ENCODE data around the gene UBC. TPM values are rescaled to one million over a fixed set of nuclear protein-coding genes. Genes with fewer than 3 reads are reported as not detected.

UBC gene
- total RNA-seq, 1 donor from 2014 or later = 1,214 TPM

DNA sequence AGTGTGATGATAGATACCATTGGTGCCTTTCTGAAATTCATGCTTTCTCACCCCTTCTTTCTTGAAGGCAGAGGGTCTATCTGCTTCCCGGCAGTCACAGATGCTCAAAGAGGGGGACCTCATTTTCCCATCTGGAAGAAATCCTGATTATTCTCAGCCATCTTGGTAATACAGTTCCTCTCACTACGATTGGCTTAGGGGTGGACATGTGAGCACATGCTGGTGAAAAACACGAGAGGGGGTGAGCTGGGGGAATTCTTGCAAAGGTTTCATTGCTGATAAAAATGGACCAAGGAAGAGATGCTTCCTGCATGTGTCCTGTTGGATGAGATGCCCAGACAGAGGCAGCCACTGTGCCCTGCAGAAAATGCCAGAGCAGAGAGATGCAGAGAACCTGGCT, 37.0 kb downstream of the UBC start:
- H3K4me3 ChIP-seq (ENCODE audit: insufficient read depth, low read depth, low read length) = no peak overlapping the region
- no peak overlapping the region for H3K27ac ChIP-seq (ENCODE audit: low read depth, low read length)
- H3K4me1 ChIP-seq (ENCODE audit: insufficient read depth, low read length) = no peaks in the 10 kb centered on the region
- Mint-ChIP-seq H3K4me1 (ENCODE audit: low read depth, unreplicated experiment) (no peaks in the 10 kb centered on the region), H3K27ac (ENCODE audit: unreplicated experiment) (no peak overlapping the region), H3K36me3 (ENCODE audit: low read depth, unreplicated experiment) (peaks cover 10% of the 10 kb centered on the region), H3K4me3 (ENCODE audit: unreplicated experiment) (no peak overlapping the region), H3K9me3 (ENCODE audit: unreplicated experiment) (peaks cover 1% of the 10 kb centered on the region), H3K27me3 (ENCODE audit: low read depth, unreplicated experiment) (peaks cover 7% of the 10 kb centered on the region)
- H2AFZ ChIP-seq (ENCODE audit: low read depth, low read length) = no peak overlapping the region
- no peak for FAIRE-seq
- no peaks in the 10 kb centered on the region for H3K27me3 ChIP-seq (ENCODE audit: insufficient read depth, low read length)
- no peak for DNase-seq (ENCODE audit: low read depth)
- no peaks in the 10 kb centered on the region for H3K79me2 ChIP-seq (ENCODE audit: insufficient read depth, low read length)
- no peak overlapping the region for H3K4me2 ChIP-seq (ENCODE audit: low read length)
- no peaks in the 10 kb centered on the region for H3K9me3 ChIP-seq (ENCODE audit: insufficient read depth, low read depth, low read length)
- H3K9ac ChIP-seq (ENCODE audit: low read length) = no peak overlapping the region
- TF ChIP-seq, protein P1, sequence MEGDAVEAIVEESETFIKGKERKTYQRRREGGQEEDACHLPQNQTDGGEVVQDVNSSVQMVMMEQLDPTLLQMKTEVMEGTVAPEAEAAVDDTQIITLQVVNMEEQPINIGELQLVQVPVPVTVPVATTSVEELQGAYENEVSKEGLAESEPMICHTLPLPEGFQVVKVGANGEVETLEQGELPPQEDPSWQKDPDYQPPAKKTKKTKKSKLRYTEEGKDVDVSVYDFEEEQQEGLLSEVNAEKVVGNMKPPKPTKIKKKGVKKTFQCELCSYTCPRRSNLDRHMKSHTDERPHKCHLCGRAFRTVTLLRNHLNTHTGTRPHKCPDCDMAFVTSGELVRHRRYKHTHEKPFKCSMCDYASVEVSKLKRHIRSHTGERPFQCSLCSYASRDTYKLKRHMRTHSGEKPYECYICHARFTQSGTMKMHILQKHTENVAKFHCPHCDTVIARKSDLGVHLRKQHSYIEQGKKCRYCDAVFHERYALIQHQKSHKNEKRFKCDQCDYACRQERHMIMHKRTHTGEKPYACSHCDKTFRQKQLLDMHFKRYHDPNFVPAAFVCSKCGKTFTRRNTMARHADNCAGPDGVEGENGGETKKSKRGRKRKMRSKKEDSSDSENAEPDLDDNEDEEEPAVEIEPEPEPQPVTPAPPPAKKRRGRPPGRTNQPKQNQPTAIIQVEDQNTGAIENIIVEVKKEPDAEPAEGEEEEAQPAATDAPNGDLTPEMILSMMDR (IDR thresholded peaks at IDR 0.05; ENCODE audit: insufficient read depth, low read depth, low read length) = no peak
- TF ChIP-seq EZH2 (IDR thresholded peaks at IDR 0.05; ENCODE audit: insufficient read depth, low read length) = no peak
- no peaks in the 10 kb centered on the region for H4K20me1 ChIP-seq (ENCODE audit: insufficient read depth, low read length)
- no peaks in the 10 kb centered on the region for H3K36me3 ChIP-seq (ENCODE audit: insufficient read depth, low read length)

DNA sequence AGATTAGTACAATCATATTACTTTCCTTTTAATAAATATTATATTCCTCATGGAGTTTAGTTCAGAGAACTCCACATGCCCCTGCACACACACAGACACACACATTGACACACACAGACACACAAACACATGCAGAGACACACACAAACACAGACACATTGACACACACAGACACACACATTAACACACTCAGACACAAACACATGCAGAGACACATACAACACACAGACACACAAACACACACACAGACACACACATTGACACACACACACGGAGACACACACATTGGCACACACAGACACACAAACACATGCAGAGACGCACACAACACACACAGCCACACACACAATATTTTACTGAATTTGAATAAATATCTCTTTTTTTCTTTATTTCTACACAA, 38.3 kb downstream of the UBC start:
- peaks cover 7% of the 10 kb centered on the region for H3K36me3 Mint-ChIP-seq (ENCODE audit: low read depth, unreplicated experiment)
- no peak for FAIRE-seq

DNA sequence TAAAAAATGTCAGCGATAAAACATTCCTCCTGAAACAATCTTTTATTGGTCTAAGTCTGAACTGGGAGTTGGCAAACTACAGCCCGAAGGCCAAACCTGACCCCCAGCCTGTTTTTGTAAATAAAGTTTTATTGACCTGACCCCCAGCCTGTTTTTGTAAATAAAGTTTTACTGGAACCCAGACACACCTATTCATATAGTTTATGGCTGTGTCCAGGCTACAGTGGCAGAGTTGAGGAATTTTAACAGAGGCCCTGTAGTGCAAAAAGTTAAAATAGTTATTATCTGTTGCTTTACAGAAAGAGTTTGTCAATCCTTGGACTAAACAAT, 38.7 kb downstream of the UBC start:
- Mint-ChIP-seq H3K27ac (ENCODE audit: unreplicated experiment) (no peak overlapping the region), H3K27me3 (ENCODE audit: low read depth, unreplicated experiment) (peaks cover 12% of the 10 kb centered on the region), H3K4me3 (ENCODE audit: unreplicated experiment) (no peak overlapping the region), H3K9me3 (ENCODE audit: unreplicated experiment) (peaks cover 1% of the 10 kb centered on the region), H3K36me3 (ENCODE audit: low read depth, unreplicated experiment) (peaks cover 7% of the 10 kb centered on the region), H3K4me1 (ENCODE audit: low read depth, unreplicated experiment) (peaks cover 6% of the 10 kb centered on the region)
- H3K79me2 ChIP-seq (ENCODE audit: insufficient read depth, low read length) = no peaks in the 10 kb centered on the region
- no peaks in the 10 kb centered on the region for H4K20me1 ChIP-seq (ENCODE audit: insufficient read depth, low read length)
- TF ChIP-seq EZH2 (IDR thresholded peaks at IDR 0.05; ENCODE audit: insufficient read depth, low read length) = no peak
- TF ChIP-seq, protein P1 (IDR thresholded peaks at IDR 0.05; ENCODE audit: insufficient read depth, low read depth, low read length) = no peak
- no peak overlapping the region for H3K27ac ChIP-seq (ENCODE audit: low read depth, low read length)
- no peak overlapping the region for H3K9ac ChIP-seq (ENCODE audit: low read length)
- H3K4me3 ChIP-seq (ENCODE audit: insufficient read depth, low read depth, low read length) = no peak overlapping the region
- H3K4me2 ChIP-seq (ENCODE audit: low read length) = no peak overlapping the region
- no peak for DNase-seq (ENCODE audit: low read depth)
- H3K9me3 ChIP-seq (ENCODE audit: insufficient read depth, low read depth, low read length) = no peaks in the 10 kb centered on the region
- H3K4me1 ChIP-seq (ENCODE audit: insufficient read depth, low read length) = no peaks in the 10 kb centered on the region
- H3K36me3 ChIP-seq (ENCODE audit: insufficient read depth, low read length) = no peaks in the 10 kb centered on the region
- H2AFZ ChIP-seq (ENCODE audit: low read depth, low read length) = no peak overlapping the region
- H3K27me3 ChIP-seq (ENCODE audit: insufficient read depth, low read length) = no peaks in the 10 kb centered on the region
- no peak for FAIRE-seq

More for the DNA sequence above, 38.3 kb downstream of the UBC start:
- no peak overlapping the region for H3K4me3 ChIP-seq (ENCODE audit: insufficient read depth, low read depth, low read length)
- H3K4me3 Mint-ChIP-seq (ENCODE audit: unreplicated experiment) = no peak overlapping the region
- no peak overlapping the region for H3K27ac Mint-ChIP-seq (ENCODE audit: unreplicated experiment)
- no peak overlapping the region for H2AFZ ChIP-seq (ENCODE audit: low read depth, low read length)
- no peak for DNase-seq (ENCODE audit: low read depth)
- H3K4me1 ChIP-seq (ENCODE audit: insufficient read depth, low read length) = no peaks in the 10 kb centered on the region
- H3K9ac ChIP-seq (ENCODE audit: low read length) = no peak overlapping the region
- no peak overlapping the region for H3K27ac ChIP-seq (ENCODE audit: low read depth, low read length)
- H3K27me3 Mint-ChIP-seq (ENCODE audit: low read depth, unreplicated experiment) = peaks cover 10% of the 10 kb centered on the region
- H3K79me2 ChIP-seq (ENCODE audit: insufficient read depth, low read length) = no peaks in the 10 kb centered on the region
- no peaks in the 10 kb centered on the region for H3K27me3 ChIP-seq (ENCODE audit: insufficient read depth, low read length)
- H3K9me3 Mint-ChIP-seq (ENCODE audit: unreplicated experiment) = peaks cover 1% of the 10 kb centered on the region
- no peaks in the 10 kb centered on the region for H3K9me3 ChIP-seq (ENCODE audit: insufficient read depth, low read depth, low read length)
- no peaks in the 10 kb centered on the region for H4K20me1 ChIP-seq (ENCODE audit: insufficient read depth, low read length)
- H3K4me1 Mint-ChIP-seq (ENCODE audit: low read depth, unreplicated experiment) = peaks cover 4% of the 10 kb centered on the region
- TF ChIP-seq, protein P1 (IDR thresholded peaks at IDR 0.05; ENCODE audit: insufficient read depth, low read depth, low read length) = no peak
- TF ChIP-seq EZH2 (IDR thresholded peaks at IDR 0.05; ENCODE audit: insufficient read depth, low read length) = no peak
- H3K36me3 ChIP-seq (ENCODE audit: insufficient read depth, low read length) = no peaks in the 10 kb centered on the region
- H3K4me2 ChIP-seq (ENCODE audit: low read length) = no peak overlapping the region
